NCI-H2196 (cell line): ENCODE results near the gene MARCHF3.
"Not testable (repeated sequence)": the region's sequence is repeated elsewhere in the genome, so short reads cannot be mapped to it uniquely, and the experiment has no call there.

ENCODE experiments used
- DNase-seq: peaks from one replicate; lab custom pipeline; 2025; ENCODE audit not compliant: unreplicated experiment; lab: John Stamatoyannopoulos, UW

MARCHF3 gene

GRCh38 chr5:126959188-126959587 lies 71.2 kb downstream of the MARCHF3 start:
- DNase-seq, result no peak

- DNase-seq, result no peak
These were observed 73.4 kb downstream of the MARCHF3 start for GRCh38 chr5:126956991-126957390.

- no peak for DNase-seq
These were observed 75.4 kb downstream of the MARCHF3 start for GRCh38 chr5:126954981-126955380.

- no peak for DNase-seq
These were observed 76.7 kb downstream of the MARCHF3 start for GRCh38 chr5:126953640-126954039.

GRCh38 chr5:126949475-126949874 lies 80.9 kb downstream of the MARCHF3 start:
- DNase-seq, result no peak

GRCh38 chr5:126948453-126948852 lies 81.9 kb downstream of the MARCHF3 start:
- no peak for DNase-seq

GRCh38 chr5:126948011-126948355 lies 82.4 kb downstream of the MARCHF3 start:
- DNase-seq, result no peak

GRCh38 chr5:126947146-126948010 lies 83.0 kb downstream of the MARCHF3 start:
- no peak for DNase-seq

GRCh38 chr5:126942908-126943307 lies 87.5 kb downstream of the MARCHF3 start:
- not testable (repeated sequence) for DNase-seq

- no peak for DNase-seq
These were observed 89.0 kb downstream of the MARCHF3 start for GRCh38 chr5:126941403-126941802.

- no peak for DNase-seq
These were observed 90.5 kb downstream of the MARCHF3 start for GRCh38 chr5:126939887-126940286.

GRCh38 chr5:126938466-126938865 lies 91.9 kb downstream of the MARCHF3 start:
- no peak for DNase-seq

GRCh38 chr5:126937771-126938170 lies 92.6 kb downstream of the MARCHF3 start:
- no peak for DNase-seq

- no peak for DNase-seq
These were observed 93.5 kb downstream of the MARCHF3 start for GRCh38 chr5:126936775-126937418.

- no peak for DNase-seq
These were observed 98.2 kb downstream of the MARCHF3 start for GRCh38 chr5:126931963-126932660.

- no peak for DNase-seq
These were observed 102.3 kb downstream of the MARCHF3 start for GRCh38 chr5:126928041-126928440.

- DNase-seq, result no peak
These were observed 102.9 kb downstream of the MARCHF3 start for GRCh38 chr5:126927429-126927828.

- DNase-seq, result no peak
These were observed 104.2 kb downstream of the MARCHF3 start for GRCh38 chr5:126926187-126926586.

GRCh38 chr5:126925482-126925881 lies 104.9 kb downstream of the MARCHF3 start:
- DNase-seq, result no peak

- no peak for DNase-seq
These were observed 105.9 kb downstream of the MARCHF3 start for GRCh38 chr5:126924331-126925033.
